ENCODE data around the gene ZNF25.

DNA sequence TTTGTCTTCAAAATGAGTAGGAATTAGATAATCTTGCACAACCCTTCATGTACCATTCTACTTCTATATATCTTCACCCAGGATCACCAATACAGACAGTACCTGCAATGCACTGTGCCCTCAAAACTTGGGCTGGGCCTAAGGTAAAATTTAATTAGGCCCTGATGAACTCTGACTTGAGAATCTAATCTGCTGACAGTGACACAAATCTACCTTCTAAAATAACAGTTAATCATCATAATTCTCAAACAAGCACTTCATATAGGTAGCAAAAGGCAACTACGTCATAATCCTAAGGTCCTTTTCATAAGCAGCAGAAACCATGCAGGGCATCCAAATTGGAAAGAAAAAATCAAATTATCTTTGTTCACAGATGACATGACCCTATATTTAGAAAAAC lies 4.1 kb downstream of the ZNF25 start:
- TF ChIP-seq, protein P1, sequence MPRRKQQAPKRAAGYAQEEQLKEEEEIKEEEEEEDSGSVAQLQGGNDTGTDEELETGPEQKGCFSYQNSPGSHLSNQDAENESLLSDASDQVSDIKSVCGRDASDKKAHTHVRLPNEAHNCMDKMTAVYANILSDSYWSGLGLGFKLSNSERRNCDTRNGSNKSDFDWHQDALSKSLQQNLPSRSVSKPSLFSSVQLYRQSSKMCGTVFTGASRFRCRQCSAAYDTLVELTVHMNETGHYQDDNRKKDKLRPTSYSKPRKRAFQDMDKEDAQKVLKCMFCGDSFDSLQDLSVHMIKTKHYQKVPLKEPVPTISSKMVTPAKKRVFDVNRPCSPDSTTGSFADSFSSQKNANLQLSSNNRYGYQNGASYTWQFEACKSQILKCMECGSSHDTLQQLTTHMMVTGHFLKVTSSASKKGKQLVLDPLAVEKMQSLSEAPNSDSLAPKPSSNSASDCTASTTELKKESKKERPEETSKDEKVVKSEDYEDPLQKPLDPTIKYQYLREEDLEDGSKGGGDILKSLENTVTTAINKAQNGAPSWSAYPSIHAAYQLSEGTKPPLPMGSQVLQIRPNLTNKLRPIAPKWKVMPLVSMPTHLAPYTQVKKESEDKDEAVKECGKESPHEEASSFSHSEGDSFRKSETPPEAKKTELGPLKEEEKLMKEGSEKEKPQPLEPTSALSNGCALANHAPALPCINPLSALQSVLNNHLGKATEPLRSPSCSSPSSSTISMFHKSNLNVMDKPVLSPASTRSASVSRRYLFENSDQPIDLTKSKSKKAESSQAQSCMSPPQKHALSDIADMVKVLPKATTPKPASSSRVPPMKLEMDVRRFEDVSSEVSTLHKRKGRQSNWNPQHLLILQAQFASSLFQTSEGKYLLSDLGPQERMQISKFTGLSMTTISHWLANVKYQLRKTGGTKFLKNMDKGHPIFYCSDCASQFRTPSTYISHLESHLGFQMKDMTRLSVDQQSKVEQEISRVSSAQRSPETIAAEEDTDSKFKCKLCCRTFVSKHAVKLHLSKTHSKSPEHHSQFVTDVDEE (CRISPR knock-in tag; IDR thresholded peaks at IDR 0.05): no peak
- TF ChIP-seq TCF4 (CRISPR knock-in tag; IDR thresholded peaks at IDR 0.05; ENCODE audit: borderline replicate concordance) (no peak), BACH2 (CRISPR knock-in tag; IDR thresholded peaks at IDR 0.05; ENCODE audit: borderline replicate concordance) (no peak), ARNTL (CRISPR knock-in tag; IDR thresholded peaks at IDR 0.05; ENCODE audit: borderline replicate concordance, low read depth) (no peak), ESRRG (CRISPR knock-in tag; IDR thresholded peaks at IDR 0.05) (no peak), CSDC2 (CRISPR knock-in tag; IDR thresholded peaks at IDR 0.05) (no peak), OSR1 (CRISPR knock-in tag; IDR thresholded peaks at IDR 0.05) (no peak), ISL1 (CRISPR knock-in tag; IDR thresholded peaks at IDR 0.05) (no peak), ZC3H10 (CRISPR knock-in tag; IDR thresholded peaks at IDR 0.05) (no peak), ZFP30 (CRISPR knock-in tag; IDR thresholded peaks at IDR 0.05) (no peak)
- TF ChIP-seq, protein P2, sequence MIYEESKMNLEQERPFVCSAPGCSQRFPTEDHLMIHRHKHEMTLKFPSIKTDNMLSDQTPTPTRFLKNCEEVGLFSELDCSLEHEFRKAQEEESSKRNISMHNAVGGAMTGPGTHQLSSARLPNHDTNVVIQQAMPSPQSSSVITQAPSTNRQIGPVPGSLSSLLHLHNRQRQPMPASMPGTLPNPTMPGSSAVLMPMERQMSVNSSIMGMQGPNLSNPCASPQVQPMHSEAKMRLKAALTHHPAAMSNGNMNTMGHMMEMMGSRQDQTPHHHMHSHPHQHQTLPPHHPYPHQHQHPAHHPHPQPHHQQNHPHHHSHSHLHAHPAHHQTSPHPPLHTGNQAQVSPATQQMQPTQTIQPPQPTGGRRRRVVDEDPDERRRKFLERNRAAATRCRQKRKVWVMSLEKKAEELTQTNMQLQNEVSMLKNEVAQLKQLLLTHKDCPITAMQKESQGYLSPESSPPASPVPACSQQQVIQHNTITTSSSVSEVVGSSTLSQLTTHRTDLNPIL (CRISPR knock-in tag; IDR thresholded peaks at IDR 0.05; ENCODE audit: low read depth): no peak
- TF ChIP-seq, protein P3, sequence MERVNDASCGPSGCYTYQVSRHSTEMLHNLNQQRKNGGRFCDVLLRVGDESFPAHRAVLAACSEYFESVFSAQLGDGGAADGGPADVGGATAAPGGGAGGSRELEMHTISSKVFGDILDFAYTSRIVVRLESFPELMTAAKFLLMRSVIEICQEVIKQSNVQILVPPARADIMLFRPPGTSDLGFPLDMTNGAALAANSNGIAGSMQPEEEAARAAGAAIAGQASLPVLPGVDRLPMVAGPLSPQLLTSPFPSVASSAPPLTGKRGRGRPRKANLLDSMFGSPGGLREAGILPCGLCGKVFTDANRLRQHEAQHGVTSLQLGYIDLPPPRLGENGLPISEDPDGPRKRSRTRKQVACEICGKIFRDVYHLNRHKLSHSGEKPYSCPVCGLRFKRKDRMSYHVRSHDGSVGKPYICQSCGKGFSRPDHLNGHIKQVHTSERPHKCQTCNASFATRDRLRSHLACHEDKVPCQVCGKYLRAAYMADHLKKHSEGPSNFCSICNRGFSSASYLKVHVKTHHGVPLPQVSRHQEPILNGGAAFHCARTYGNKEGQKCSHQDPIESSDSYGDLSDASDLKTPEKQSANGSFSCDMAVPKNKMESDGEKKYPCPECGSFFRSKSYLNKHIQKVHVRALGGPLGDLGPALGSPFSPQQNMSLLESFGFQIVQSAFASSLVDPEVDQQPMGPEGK (CRISPR knock-in tag; IDR thresholded peaks at IDR 0.05; ENCODE audit: borderline replicate concordance): no peak
- TF ChIP-seq, protein P4, sequence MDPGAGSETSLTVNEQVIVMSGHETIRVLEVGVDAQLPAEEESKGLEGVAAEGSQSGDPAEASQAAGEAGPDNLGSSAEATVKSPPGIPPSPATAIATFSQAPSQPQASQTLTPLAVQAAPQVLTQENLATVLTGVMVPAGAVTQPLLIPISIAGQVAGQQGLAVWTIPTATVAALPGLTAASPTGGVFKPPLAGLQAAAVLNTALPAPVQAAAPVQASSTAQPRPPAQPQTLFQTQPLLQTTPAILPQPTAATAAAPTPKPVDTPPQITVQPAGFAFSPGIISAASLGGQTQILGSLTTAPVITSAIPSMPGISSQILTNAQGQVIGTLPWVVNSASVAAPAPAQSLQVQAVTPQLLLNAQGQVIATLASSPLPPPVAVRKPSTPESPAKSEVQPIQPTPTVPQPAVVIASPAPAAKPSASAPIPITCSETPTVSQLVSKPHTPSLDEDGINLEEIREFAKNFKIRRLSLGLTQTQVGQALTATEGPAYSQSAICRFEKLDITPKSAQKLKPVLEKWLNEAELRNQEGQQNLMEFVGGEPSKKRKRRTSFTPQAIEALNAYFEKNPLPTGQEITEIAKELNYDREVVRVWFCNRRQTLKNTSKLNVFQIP (CRISPR knock-in tag; IDR thresholded peaks at IDR 0.05; ENCODE audit: borderline replicate concordance, low read depth): no peak

Data from SK-N-SH treated with all-trans-retinoic acid at 6 μM for 48 hours (cell line).